ENCODE measurements around the gene RHCE.

DNA sequence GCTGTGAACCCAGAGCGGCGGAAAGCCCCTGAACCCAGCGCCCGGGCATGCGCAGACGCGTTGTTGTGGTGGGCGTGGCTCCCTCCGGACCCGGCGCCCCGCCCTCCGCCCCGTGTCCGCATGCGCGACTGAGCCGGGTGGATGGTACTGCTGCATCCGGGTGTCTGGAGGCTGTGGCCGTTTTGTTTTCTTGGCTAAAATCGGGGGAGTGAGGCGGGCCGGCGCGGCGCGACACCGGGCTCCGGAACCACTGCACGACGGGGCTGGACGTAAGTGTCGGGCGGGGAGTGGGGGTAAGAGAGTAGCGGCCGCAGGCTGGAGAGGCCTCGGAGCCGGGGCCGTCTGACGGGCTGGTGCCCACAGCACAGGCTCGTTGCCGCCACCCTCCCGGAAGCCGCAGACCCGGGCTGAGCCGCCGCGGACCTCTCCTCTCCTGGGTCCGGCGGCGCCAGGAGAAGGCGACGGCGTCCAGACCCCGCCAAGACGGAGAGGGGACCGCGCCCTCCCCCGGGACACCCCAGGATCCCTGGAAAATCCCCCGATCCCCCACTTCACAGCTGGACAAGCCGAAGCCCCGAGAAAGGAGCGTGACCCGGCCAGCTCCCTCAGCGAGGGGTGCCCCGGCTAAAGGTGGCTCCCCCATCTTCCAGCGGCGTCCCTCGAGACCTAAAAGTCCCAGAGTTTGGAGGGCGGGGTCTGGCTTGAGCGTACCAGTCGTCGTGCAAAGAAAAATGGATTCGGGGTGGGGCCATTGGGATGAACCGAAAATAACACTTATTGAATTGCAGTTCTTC lies 82.2 kb downstream of the RHCE start, which contains the start of gene TMEM50A:
- TF ChIP-seq CTCF (IDR thresholded peaks at IDR 0.05; ENCODE audit: poor library complexity): no peak
- TF ChIP-seq EZH2 (IDR thresholded peaks at IDR 0.05; ENCODE audit: borderline replicate concordance): no peak
- TF ChIP-seq EZH2phosphoT487 (IDR thresholded peaks at IDR 0.05; ENCODE audit: low read depth, severe bottlenecking, unreplicated experiment): no peak
